GM18526 (cell line): ENCODE data around the gene RECK.

Experiments
- POLR2A ChIP-seq: IDR thresholded peaks from 3 replicates; pipeline ENCODE4 v1.6.1; 2011; ENCODE audit not compliant: insufficient read length; ENCODE audit errors: extremely low read depth

The RECK gene

GRCh38 chr9:36036780-36037548 lies at the start of gene RECK:
RECK (plus strand) TSS chr9:36036913; CDS start chr9:36036999, 86 bp downstream.
- no peak for TF ChIP-seq POLR2A

- TF ChIP-seq POLR2A = no peak
Observed at GRCh38 chr9:35990155-35990554, 46.6 kb upstream of the RECK start.

- TF ChIP-seq POLR2A = no peak
Observed at GRCh38 chr9:35993976-35994720, 42.6 kb upstream of the RECK start.

- no peak for TF ChIP-seq POLR2A
Observed at GRCh38 chr9:35994959-35995358, 41.8 kb upstream of the RECK start.

GRCh38 chr9:35996358-35996970 lies 40.2 kb upstream of the RECK start:
- no peak for TF ChIP-seq POLR2A

GRCh38 chr9:35998333-35998732 lies 38.4 kb upstream of the RECK start:
- no peak for TF ChIP-seq POLR2A

- no peak for TF ChIP-seq POLR2A
Observed at GRCh38 chr9:36005891-36006290, 30.8 kb upstream of the RECK start.

GRCh38 chr9:36006549-36007315 lies 30.0 kb upstream of the RECK start:
- no peak for TF ChIP-seq POLR2A

GRCh38 chr9:36007316-36007708 lies 29.4 kb upstream of the RECK start:
- no peak for TF ChIP-seq POLR2A

GRCh38 chr9:36007852-36008251 lies 28.9 kb upstream of the RECK start:
- TF ChIP-seq POLR2A = no peak

- TF ChIP-seq POLR2A = no peak
Observed at GRCh38 chr9:36008774-36009300, 27.9 kb upstream of the RECK start.

- TF ChIP-seq POLR2A = no peak
Observed at GRCh38 chr9:36011379-36011778, 25.3 kb upstream of the RECK start.

- no peak for TF ChIP-seq POLR2A
Observed at GRCh38 chr9:36017278-36017677, 19.4 kb upstream of the RECK start.

GRCh38 chr9:36018129-36018528 lies 18.6 kb upstream of the RECK start:
- TF ChIP-seq POLR2A = no peak

GRCh38 chr9:36018891-36019720 lies 17.6 kb upstream of the RECK start:
- TF ChIP-seq POLR2A = no peak

- TF ChIP-seq POLR2A = no peak
Observed at GRCh38 chr9:36021968-36022367, 14.7 kb upstream of the RECK start.
